Trophoblast cell (in vitro differentiated cells and primary cell): Measurements from ENCODE around the gene CTSF.
"Not testable (repeated sequence)": the region's sequence is repeated elsewhere in the genome, so short reads cannot be mapped to it uniquely, and the experiment has no call there.

Experiments used
- DNase-seq, 2 donors: peaks; one replicate each; pipeline ENCODE4 v3.0.0-alpha.2; 2016
- H2AFZ ChIP-seq: 2 replicates; pipeline ENCODE4 v1.6.1; 2013; ENCODE audit warnings: low read length, moderate library complexity, mild to moderate bottlenecking; ENCODE audit not compliant: insufficient read depth, poor library complexity
- H2AK5ac ChIP-seq: 2 replicates; pipeline ENCODE4 v1.6.1; 2013; ENCODE audit warnings: mild to moderate bottlenecking, low read length
- H2BK120ac ChIP-seq: 2 replicates; pipeline ENCODE4 v1.6.1; 2013; ENCODE audit warnings: low read length, mild to moderate bottlenecking, moderate library complexity; ENCODE audit not compliant: insufficient read depth, poor library complexity
- H2BK12ac ChIP-seq: 2 replicates; pipeline ENCODE4 v1.6.1; 2013; ENCODE audit warnings: mild to moderate bottlenecking, low read length, moderate library complexity
- H2BK5ac ChIP-seq: 2 replicates; pipeline ENCODE4 v1.6.1; 2013; ENCODE audit warnings: low read length, low read depth, moderate library complexity, mild to moderate bottlenecking; ENCODE audit not compliant: poor library complexity
- H3K14ac ChIP-seq: 2 replicates; pipeline ENCODE4 v1.6.1; 2013; ENCODE audit warnings: mild to moderate bottlenecking, low read length
- H3K18ac ChIP-seq: 2 replicates; pipeline ENCODE4 v1.6.1; 2013; ENCODE audit warnings: mild to moderate bottlenecking, low read length
- H3K23ac ChIP-seq: 2 replicates; pipeline ENCODE4 v1.6.1; 2013; ENCODE audit warnings: low read length
- H3K27ac ChIP-seq: 2 replicates; pipeline ENCODE4 v1.5.1; 2013; ENCODE audit warnings: low read depth, mild to moderate bottlenecking, inconsistent platforms, low read length, moderate library complexity
- H3K27me3 ChIP-seq: 2 replicates; pipeline ENCODE4 v1.6.1; 2013; ENCODE audit warnings: inconsistent platforms, mild to moderate bottlenecking, low read length, moderate library complexity; ENCODE audit not compliant: insufficient read depth
- H3K36me3 ChIP-seq, 2 experiments: 1 replicate in 1 of 2; 2 replicates in 1 of 2; pipeline ENCODE4 v1.6.1; 2013; ENCODE audit warnings: low read length in 2 of 2, mild to moderate bottlenecking in 2 of 2, moderate library complexity in 1 of 2; ENCODE audit not compliant: insufficient read depth in 2 of 2, control insufficient read depth in 1 of 2
- H3K4ac ChIP-seq: 2 replicates; pipeline ENCODE4 v1.6.1; 2013; ENCODE audit warnings: low read depth, mild to moderate bottlenecking, low read length, moderate library complexity
- H3K4me1 ChIP-seq, 2 experiments: 1 replicate in 1 of 2; 2 replicates in 1 of 2; pipeline ENCODE4 v1.6.1; 2013; ENCODE audit warnings: low read length in 2 of 2, mild to moderate bottlenecking in 2 of 2, moderate library complexity in 1 of 2; ENCODE audit not compliant: insufficient read depth in 2 of 2, control insufficient read depth in 1 of 2
- H3K4me2 ChIP-seq: 2 replicates; pipeline ENCODE4 v1.6.1; 2013; ENCODE audit warnings: inconsistent platforms, mild to moderate bottlenecking, low read length, moderate library complexity
- H3K4me3 ChIP-seq: 2 replicates; pipeline ENCODE4 v1.5.1; 2013; ENCODE audit warnings: mild to moderate bottlenecking, low read depth, low read length, inconsistent platforms
- H3K79me1 ChIP-seq: one replicate; pipeline ENCODE4 v1.6.1; 2013; ENCODE audit warnings: low read length
- H3K79me2 ChIP-seq: 2 replicates; pipeline ENCODE4 v1.6.1; 2013; ENCODE audit warnings: low read length, mild to moderate bottlenecking; ENCODE audit not compliant: control insufficient read depth, insufficient read depth, poor library complexity
- H3K9ac ChIP-seq: 2 replicates; pipeline ENCODE4 v1.6.1; 2013; ENCODE audit warnings: mild to moderate bottlenecking, low read length
- H3K9me3 ChIP-seq: 2 replicates; pipeline ENCODE4 v1.6.1; 2013; ENCODE audit warnings: low read depth, mild to moderate bottlenecking, control low read depth, inconsistent platforms, low read length; ENCODE audit not compliant: insufficient read depth
- H4K12ac ChIP-seq: 2 replicates; pipeline ENCODE4 v1.6.1; 2013; ENCODE audit warnings: low read depth, mild to moderate bottlenecking, low read length, moderate library complexity
- H4K8ac ChIP-seq: 2 replicates; pipeline ENCODE4 v1.6.1; 2013; ENCODE audit warnings: low read depth, mild to moderate bottlenecking, low read length, moderate library complexity
- H4K91ac ChIP-seq: one replicate; pipeline ENCODE4 v1.6.1; 2013; ENCODE audit warnings: low read depth, mild to moderate bottlenecking, low read length, moderate library complexity
- WGBS: extraction: QIAGEN DNeasy Blood & Tissue Kit; methylation state at CpG from one replicate; pipeline ENCODE4 v1.1.7; 2013; ENCODE audit warnings: missing lambda C conversion rate; ENCODE audit not compliant: insufficient read length, insufficient coverage; ENCODE audit errors: extremely low coverage; 5-methylcytosine and 5-hydroxymethylcytosine counted together

CTSF gene

DNA sequence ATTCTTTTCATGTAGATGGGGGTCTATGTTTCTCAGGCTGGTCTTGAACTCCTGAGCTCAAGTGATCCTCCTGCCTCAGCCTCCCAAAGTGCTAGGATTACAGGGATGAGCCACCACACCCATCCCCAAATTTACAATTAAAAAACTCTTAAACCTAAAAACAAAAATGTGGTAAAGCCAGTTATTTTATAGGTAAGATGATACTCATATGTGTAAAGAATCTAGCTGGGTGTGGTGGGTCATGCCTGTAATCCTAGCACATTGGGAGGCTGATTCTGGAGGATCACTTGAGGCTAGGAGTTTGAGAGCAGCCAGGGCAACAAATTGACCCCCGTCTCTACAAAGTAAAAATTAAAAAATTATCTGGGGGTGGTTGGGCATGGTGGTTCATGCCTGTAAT, 44.1 kb upstream of the CTSF start:
- no peak overlapping the region for H2AFZ ChIP-seq
- H3K4me1 ChIP-seq, result no peaks in the 10 kb centered on the region
- no peak for DNase-seq
- H3K79me2 ChIP-seq, result peaks cover 12% of the 10 kb centered on the region
- H3K4me3 ChIP-seq, result no peak overlapping the region
- H2BK120ac ChIP-seq, result no peak overlapping the region
- H4K91ac ChIP-seq, result no peak overlapping the region
- H3K36me3 ChIP-seq, result no peaks in the 10 kb centered on the region
- H3K18ac ChIP-seq, result no peak overlapping the region
- no peak overlapping the region for H4K12ac ChIP-seq
- no peak overlapping the region for H2BK5ac ChIP-seq
- H3K9ac ChIP-seq, result no peak overlapping the region
- no peak overlapping the region for H4K8ac ChIP-seq
- no peak overlapping the region for H2AK5ac ChIP-seq
- no peak overlapping the region for H3K4me2 ChIP-seq
- no peak overlapping the region for H2BK12ac ChIP-seq
- H3K27ac ChIP-seq, result no peak overlapping the region
- H3K9me3 ChIP-seq, result no peaks in the 10 kb centered on the region
- H3K23ac ChIP-seq, result no peak overlapping the region
- H3K4ac ChIP-seq, result no peak overlapping the region
- no peaks in the 10 kb centered on the region for H3K27me3 ChIP-seq
- no peak overlapping the region for H3K14ac ChIP-seq
- H3K79me1 ChIP-seq, result peaks cover 13% of the 10 kb centered on the region
- WGBS, result no CpG with 5 or more reads among the region's 1 CpG

DNA sequence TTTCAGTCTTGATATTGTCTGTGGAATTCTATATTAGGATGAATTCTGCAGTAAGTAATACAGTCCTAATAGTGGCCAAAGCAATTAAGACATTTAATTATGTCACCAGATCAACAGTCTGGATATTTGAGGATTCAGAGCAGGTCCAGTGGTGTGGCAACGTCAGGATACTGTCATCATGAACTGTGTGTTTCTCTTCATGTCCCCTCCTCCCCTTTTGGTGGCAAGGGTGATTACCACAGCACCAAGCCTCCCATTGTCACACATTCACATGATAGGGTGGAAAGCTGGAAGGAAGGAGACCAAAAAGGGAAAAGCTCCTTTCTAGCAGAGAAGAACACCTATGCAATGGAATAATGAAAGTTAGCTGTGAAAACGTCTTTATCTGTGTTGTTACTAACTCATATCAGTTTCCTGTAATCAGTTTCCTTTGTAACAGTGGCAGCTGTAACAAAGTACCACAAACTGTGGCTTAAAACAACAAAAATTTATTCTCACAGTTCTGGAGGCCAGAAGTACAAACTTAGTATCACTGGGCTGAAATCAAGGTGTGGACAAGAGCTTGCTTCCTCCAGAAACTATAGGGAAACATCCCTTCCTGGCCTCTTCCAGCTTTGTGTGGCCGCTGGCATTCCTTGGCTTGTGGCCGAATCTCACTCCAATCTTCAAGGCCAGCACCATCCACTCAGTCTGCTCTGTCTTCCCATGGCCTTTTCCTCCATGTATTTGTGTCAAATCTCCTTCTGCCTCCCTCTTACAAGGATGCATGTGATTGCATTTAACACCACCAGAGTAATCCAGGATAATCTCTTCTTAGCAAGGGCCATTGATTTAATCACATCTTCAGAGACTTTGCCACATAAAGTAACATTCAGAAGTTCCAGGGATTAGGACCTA, 41.6 kb upstream of the CTSF start:
- H2AK5ac ChIP-seq, result no peak overlapping the region
- no peaks in the 10 kb centered on the region for H3K79me2 ChIP-seq
- no peak overlapping the region for H3K4ac ChIP-seq
- no peak overlapping the region for H3K14ac ChIP-seq
- no peak overlapping the region for H3K4me3 ChIP-seq
- no peak overlapping the region for H4K8ac ChIP-seq
- WGBS, result no CpG with 5 or more reads among the region's 4 CpGs
- no peak overlapping the region for H4K12ac ChIP-seq
- no peak overlapping the region for H3K27ac ChIP-seq
- no peaks in the 10 kb centered on the region for H3K79me1 ChIP-seq
- H2BK120ac ChIP-seq, result no peak overlapping the region
- H3K9me3 ChIP-seq, result no peaks in the 10 kb centered on the region
- H2BK12ac ChIP-seq, result no peak overlapping the region
- no peak for DNase-seq
- no peak overlapping the region for H3K9ac ChIP-seq
- no peak overlapping the region for H3K23ac ChIP-seq
- no peak overlapping the region for H4K91ac ChIP-seq
- no peaks in the 10 kb centered on the region for H3K4me1 ChIP-seq
- no peak overlapping the region for H3K4me2 ChIP-seq
- H2BK5ac ChIP-seq, result no peak overlapping the region
- peaks cover 11 to 20% of the 10 kb centered on the region in 2 experiments for H3K36me3 ChIP-seq
- no peak overlapping the region for H3K18ac ChIP-seq
- H2AFZ ChIP-seq, result no peak overlapping the region
- H3K27me3 ChIP-seq, result no peaks in the 10 kb centered on the region

DNA sequence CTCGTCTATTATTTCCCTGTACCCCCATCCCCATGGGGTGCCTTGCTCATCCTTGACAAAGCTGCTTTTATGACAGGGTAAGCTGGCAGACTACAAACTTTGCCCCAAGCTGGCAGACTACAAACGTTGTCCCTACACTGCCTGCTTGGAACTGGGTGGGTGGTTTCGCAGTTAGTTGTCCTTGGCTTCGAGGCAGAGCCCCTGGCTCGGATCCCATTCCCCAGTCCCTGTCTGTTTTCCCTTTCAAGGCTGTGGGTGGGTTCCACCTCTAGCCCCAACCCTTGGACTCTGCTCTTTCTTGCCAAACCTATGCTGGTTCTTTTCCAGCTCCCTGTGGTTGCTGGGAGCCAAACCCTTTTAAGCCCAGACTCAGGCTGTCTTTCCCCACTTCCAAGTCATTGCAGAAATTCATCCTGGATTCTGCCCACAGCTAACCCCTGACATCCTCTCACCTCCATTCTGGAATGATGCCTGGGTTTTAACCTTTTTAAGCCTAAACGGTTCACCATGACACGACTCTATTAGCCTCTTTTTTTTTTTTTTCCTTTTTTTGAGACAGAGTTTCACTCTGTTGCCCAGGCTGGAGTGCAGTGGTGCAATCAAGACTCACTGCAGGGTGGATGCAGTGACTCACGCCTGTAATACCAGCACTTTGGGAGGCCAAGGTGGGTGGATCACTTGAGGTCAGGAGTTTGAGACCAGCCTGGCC, 38.9 kb upstream of the CTSF start:
- Histone ChIP-seq H3K9me3 (peaks cover 3% of the 10 kb centered on the region), H3K79me1 (no peaks in the 10 kb centered on the region), H2AFZ (no peak overlapping the region), H4K91ac (no peak overlapping the region), H3K14ac (no peak overlapping the region), H4K12ac (no peak overlapping the region), H3K27me3 (no peaks in the 10 kb centered on the region), H3K4me2 (no peak overlapping the region), H3K79me2 (no peaks in the 10 kb centered on the region), H4K8ac (no peak overlapping the region), H3K4ac (no peak overlapping the region), H3K9ac (no peak overlapping the region), H2BK12ac (no peak overlapping the region), H3K4me3 (no peak overlapping the region), H3K27ac (no peak overlapping the region), H3K36me3 (peaks cover 26 to 37% of the 10 kb centered on the region in 2 experiments), H2BK120ac (no peak overlapping the region), H3K23ac (no peak overlapping the region), H2AK5ac (no peak overlapping the region), H2BK5ac (no peak overlapping the region), H3K4me1 (no peaks in the 10 kb centered on the region), H3K18ac (no peak overlapping the region)
- peak in 1 of 2 donors; percentile 18 for DNase-seq
- WGBS, result no CpG with 5 or more reads among the region's 8 CpGs

DNA sequence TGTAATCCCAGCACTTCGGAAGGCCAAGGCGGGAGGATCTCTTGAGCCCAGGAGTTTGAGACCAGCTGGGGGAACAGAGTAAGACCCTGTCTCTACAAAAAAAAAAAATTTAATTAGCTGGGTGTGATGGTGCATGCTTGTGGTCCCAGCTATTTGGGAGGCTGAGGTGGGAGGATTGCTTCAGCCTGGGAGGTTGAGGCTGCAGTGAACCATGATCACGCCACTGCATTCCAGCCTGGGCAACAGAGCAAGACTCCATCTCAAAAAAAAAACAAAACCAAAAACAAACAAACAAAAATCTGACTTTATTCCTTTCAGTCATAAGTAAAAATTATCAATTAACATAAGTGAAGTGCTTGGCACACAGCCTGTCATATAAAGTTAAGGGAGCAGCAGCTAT, 38.2 kb upstream of the CTSF start:
- H3K4me1 ChIP-seq, H3K23ac ChIP-seq, H2AK5ac ChIP-seq, H3K4me2 ChIP-seq, H3K18ac ChIP-seq, H2BK5ac ChIP-seq, H3K27me3 ChIP-seq, H3K4ac ChIP-seq, H2BK12ac ChIP-seq, H3K27ac ChIP-seq, H4K91ac ChIP-seq, H3K14ac ChIP-seq, H3K9me3 ChIP-seq, H3K79me1 ChIP-seq, H2AFZ ChIP-seq, H4K8ac ChIP-seq, H2BK120ac ChIP-seq, H3K4me3 ChIP-seq, DNase-seq, H3K79me2 ChIP-seq, H3K9ac ChIP-seq, H4K12ac ChIP-seq: not testable (repeated sequence)
- WGBS, result no CpG with 5 or more reads among the region's 3 CpGs
- peaks cover 28 to 40% of the 10 kb centered on the region in 2 experiments for H3K36me3 ChIP-seq
